KBM-7 (cell line): ENCODE data around the gene PDGFRB.

Source experiments
- DNase-seq: peaks from one replicate; pipeline ENCODE4 v3.0.0-alpha.2; 2015
- in situ Hi-C: fragments of 300-500 bp; cut with MboI; formaldehyde crosslinking; loops from 2 replicates; pipeline ENCODE4 v1.14.3; 2020; ENCODE audit warnings: low sequenced_read_pairs, low pct_unique_long_range_greater_than_20kb, mixed read lengths

PDGFRB gene

GRCh38 chr5:150137168-150137957, 18.3 kb downstream of the PDGFRB start:
- in situ Hi-C loops = no loop called here
- DNase-seq = no peak

GRCh38 chr5:150136305-150137167, 19.1 kb downstream of the PDGFRB start:
- no peak for DNase-seq
- in situ Hi-C loops = no loop called here

GRCh38 chr5:150135557-150136304, 19.9 kb downstream of the PDGFRB start:
- in situ Hi-C loops = no loop called here
- DNase-seq = no peak

- in situ Hi-C loops = no loop called here
- DNase-seq = no peak
Observed at GRCh38 chr5:150134198-150134588, 21.5 kb downstream of the PDGFRB start.

- no peak for DNase-seq
- in situ Hi-C loops = no loop called here
Observed at GRCh38 chr5:150133581-150134197, 22.0 kb downstream of the PDGFRB start.

GRCh38 chr5:150132740-150133139, 22.9 kb downstream of the PDGFRB start:
- in situ Hi-C loops = no loop called here
- DNase-seq = no peak

GRCh38 chr5:150131978-150132694, 23.5 kb downstream of the PDGFRB start:
- DNase-seq = peak; percentile 81
- in situ Hi-C loops = no loop called here

GRCh38 chr5:150131461-150131860, 24.2 kb downstream of the PDGFRB start:
- in situ Hi-C loops = no loop called here
- DNase-seq = no peak

GRCh38 chr5:150130493-150130922, 25.1 kb downstream of the PDGFRB start:
- no peak for DNase-seq
- in situ Hi-C loops = no loop called here

- DNase-seq = peak; percentile 80
- in situ Hi-C loops = no loop called here
Observed at GRCh38 chr5:150129813-150130492, 25.7 kb downstream of the PDGFRB start.

- in situ Hi-C loops = no loop called here
- DNase-seq = no peak
Observed at GRCh38 chr5:150129454-150129812, 26.2 kb downstream of the PDGFRB start.

GRCh38 chr5:150126921-150127265, 28.8 kb downstream of the PDGFRB start:
- in situ Hi-C loops = no loop called here
- no peak for DNase-seq

GRCh38 chr5:150126199-150126920, 29.3 kb downstream of the PDGFRB start:
- no peak for DNase-seq
- in situ Hi-C loops = no loop called here

GRCh38 chr5:150125334-150125733, 30.3 kb downstream of the PDGFRB start:
- DNase-seq = no peak
- in situ Hi-C loops = no loop called here

GRCh38 chr5:150124596-150124995, 31.0 kb downstream of the PDGFRB start:
- no peak for DNase-seq
- in situ Hi-C loops = no loop called here

- in situ Hi-C loops = no loop called here
- DNase-seq = no peak
Observed at GRCh38 chr5:150124111-150124557, 31.5 kb downstream of the PDGFRB start.

GRCh38 chr5:150123542-150123941, 32.1 kb downstream of the PDGFRB start:
- in situ Hi-C loops = no loop called here
- no peak for DNase-seq
